PC-3 (cell line): Measurements from ENCODE around the gene DGKI. TPM values are rescaled to one million over a fixed set of nuclear protein-coding genes. Genes with fewer than 3 reads are reported as not detected.

Experiments used
- ATAC-seq: fragments of 200-7000 bp; cut with Tn5 transposase; 2 replicates; pipeline ENCODE4 v1.9.1; 2020; ENCODE audit warnings: mild to moderate bottlenecking, moderate library complexity
- BruUV-seq: library from RNA; stranded (reverse); fragments of 400-500 nt; replicated peaks from 2 replicates; lab custom pipeline; 2021; lab: Mats Ljungman, UMichigan
- CTCF ChIA-PET: fragments of 300-600 bp; sonication (Branson Sonifier 250); formaldehyde crosslinking; loops from one replicate; lab custom pipeline; 2022; ENCODE audit warnings: antibody characterized with exemption; lab: Charles Lee
- POLR2A ChIA-PET: fragments of 300-600 bp; sonication (Branson Sonifier 250); formaldehyde crosslinking; loops from one replicate; lab custom pipeline; 2022; ENCODE audit warnings: antibody characterized with exemption; ENCODE audit not compliant: unreplicated experiment; lab: Charles Lee
- DNase-seq: peaks from one replicate; pipeline ENCODE4 v3.0.0-alpha.2; 2015
- H2AFZ ChIP-seq: fragments of 300-600 bp; sonication (generic); 2 replicates; pipeline ENCODE4 v1.6.0; 2016; ENCODE audit warnings: antibody characterized with exemption, low read length
- H3F3A ChIP-seq: fragments of 300-600 bp; sonication (generic); one replicate; pipeline ENCODE4 v1.6.0; 2017; ENCODE audit warnings: antibody characterized with exemption, low read length, control low read depth, mild to moderate bottlenecking; ENCODE audit not compliant: unreplicated experiment
- H3K27ac ChIP-seq: fragments of 300-600 bp; sonication (generic); 2 replicates; pipeline ENCODE4 v1.5.1; 2016; ENCODE audit warnings: mild to moderate bottlenecking, low read length
- H3K27me3 ChIP-seq: fragments of 300-600 bp; sonication (generic); 2 replicates; pipeline ENCODE4 v1.6.1; 2016; ENCODE audit warnings: low read length, mixed read lengths
- H3K36me3 ChIP-seq: fragments of 300-600 bp; sonication (generic); 2 replicates; pipeline ENCODE4 v1.6.1; 2016; ENCODE audit warnings: low read depth, mixed run types, low read length, mixed read lengths
- H3K4me1 ChIP-seq: fragments of 300-600 bp; sonication (generic); 2 replicates; pipeline ENCODE4 v1.5.1; 2016; ENCODE audit warnings: low read length; ENCODE audit not compliant: insufficient read depth
- H3K4me2 ChIP-seq: fragments of 300-600 bp; sonication (generic); 2 replicates; pipeline ENCODE4 v1.6.0; 2016; ENCODE audit warnings: low read length
- H3K4me3 ChIP-seq: fragments of 300-600 bp; sonication (generic); 2 replicates; pipeline ENCODE4 v1.5.1; 2016; ENCODE audit warnings: mild to moderate bottlenecking, low read length, mixed read lengths
- H3K79me2 ChIP-seq: fragments of 300-600 bp; sonication (generic); 2 replicates; pipeline ENCODE4 v1.6.1; 2017; ENCODE audit warnings: low read length, mixed read lengths
- H3K9ac ChIP-seq: fragments of 300-600 bp; sonication (generic); 2 replicates; pipeline ENCODE4 v1.6.0; 2016; ENCODE audit warnings: mild to moderate bottlenecking, low read length
- H3K9me2 ChIP-seq: fragments of 300-600 bp; sonication (generic); replicated peaks from 2 replicates; pipeline ENCODE4 v1.6.1; 2016; ENCODE audit warnings: mixed run types, low read length, mixed read lengths
- H3K9me3 ChIP-seq: fragments of 300-600 bp; sonication (generic); 2 replicates; pipeline ENCODE4 v1.6.1; 2016; ENCODE audit warnings: low read length, mixed read lengths
- H4K20me1 ChIP-seq: fragments of 300-600 bp; sonication (generic); 2 replicates; pipeline ENCODE4 v1.6.1; 2016; ENCODE audit warnings: low read length, mixed read lengths
- CTCF ChIP-seq: fragments of 300-600 bp; sonication (generic); conservative IDR thresholded peaks from 2 replicates; pipeline ENCODE4 v1.5.1; 2017; ENCODE audit warnings: antibody characterized with exemption, low read depth, mild to moderate bottlenecking, low read length
- EZH2 ChIP-seq: fragments of 300-600 bp; sonication (generic); IDR thresholded peaks from one replicate; pipeline ENCODE4 v1.6.1; 2017; ENCODE audit warnings: antibody characterized with exemption, mild to moderate bottlenecking, low read length; ENCODE audit not compliant: unreplicated experiment
- EZH2phosphoT487 ChIP-seq: fragments of 300-600 bp; sonication (generic); IDR thresholded peaks from 2 replicates; pipeline ENCODE4 v1.6.1; 2018; ENCODE audit warnings: mild to moderate bottlenecking, antibody characterized with exemption, low read length, borderline replicate concordance
- intact Hi-C: fragments of 100-400 bp; cut with micrococcal nuclease; formaldehyde crosslinking; loops from 2 replicates; pipeline ENCODE4 v1.9.0; 2023
- total RNA-seq: library from RNA; depleted of rRNA; stranded (reverse); fragments of >200 nt; gene quantifications from 2 replicates; pipeline ENCODE4 v1.2.3, GENCODE V29; 2014

DGKI gene
- total RNA-seq, 1 experiment from 2014 or later: not detected

- Histone ChIP-seq H2AFZ (no peak overlapping the region), H3K4me3 (no peak overlapping the region), H3K9ac (no peak overlapping the region), H4K20me1 (no peaks in the 10 kb centered on the region), H3K36me3 (no peaks in the 10 kb centered on the region), H3K27ac (no peak overlapping the region), H3K79me2 (no peaks in the 10 kb centered on the region), H3K9me3 (0 out of 2 replicates have a peak, but pooled peaks cover 7% of the 10 kb centered on the region), H3K4me2 (no peak overlapping the region), H3F3A (no peaks in the 10 kb centered on the region), H3K9me2 (no peaks in the 10 kb centered on the region), H3K4me1 (no peaks in the 10 kb centered on the region), H3K27me3 (peaks cover 42% of the 10 kb centered on the region)
- no peak for DNase-seq
- BruUV-seq: no TSS peak
- ATAC-seq: no peak
- ChIA-PET POLR2A (no interaction called here), CTCF (no interaction called here)
- TF ChIP-seq EZH2phosphoT487 (no peak), EZH2 (no peak), CTCF (no peak)
- intact Hi-C loops: no loop called here
These were observed 18.3 kb downstream of the DGKI start for GRCh38 chr7:137828456-137828855.

- Histone ChIP-seq H3F3A (no peaks in the 10 kb centered on the region), H3K4me1 (no peaks in the 10 kb centered on the region), H3K27me3 (peaks cover 65% of the 10 kb centered on the region), H3K9ac (no peak overlapping the region), H4K20me1 (no peaks in the 10 kb centered on the region), H3K27ac (no peak overlapping the region), H3K9me2 (no peaks in the 10 kb centered on the region), H3K36me3 (no peaks in the 10 kb centered on the region), H3K79me2 (no peaks in the 10 kb centered on the region), H3K4me2 (no peak overlapping the region), H3K9me3 (no peaks in the 10 kb centered on the region), H2AFZ (no peak overlapping the region), H3K4me3 (no peak overlapping the region)
- POLR2A ChIA-PET: no interaction called here
- intact Hi-C loops: no loop called here
- ATAC-seq (no peak), DNase-seq (no peak)
- BruUV-seq: no TSS peak
- CTCF ChIA-PET: no interaction called here
- TF ChIP-seq EZH2phosphoT487: no peak
- TF ChIP-seq EZH2: no peak
- TF ChIP-seq CTCF: no peak
These were observed 21.3 kb downstream of the DGKI start for GRCh38 chr7:137825489-137825888.

- CTCF ChIA-PET: no interaction called here
These were observed 25.9 kb downstream of the DGKI start for GRCh38 chr7:137820677-137821420.

More at GRCh38 chr7:137820677-137821420, 25.9 kb downstream of the DGKI start:
- DNase-seq: no peak
- Histone ChIP-seq H3K4me3 (no peak overlapping the region), H3K4me1 (no peaks in the 10 kb centered on the region), H3K9me2 (no peaks in the 10 kb centered on the region), H3K79me2 (no peaks in the 10 kb centered on the region), H3K4me2 (no peak overlapping the region), H2AFZ (no peak overlapping the region), H3K27me3 (peaks cover 41% of the 10 kb centered on the region), H3K9me3 (no peaks in the 10 kb centered on the region), H3K36me3 (no peaks in the 10 kb centered on the region), H3K9ac (no peak overlapping the region), H3F3A (no peaks in the 10 kb centered on the region), H3K27ac (no peak overlapping the region), H4K20me1 (no peaks in the 10 kb centered on the region)
- no TSS peak for BruUV-seq
- no peak for TF ChIP-seq CTCF
- TF ChIP-seq EZH2phosphoT487: no peak
- intact Hi-C loops: no loop called here
- ATAC-seq: no peak
- POLR2A ChIA-PET: no interaction called here
